Heart left ventricle (tissue), 13 donors: ENCODE measurements around the gene PARD6G.

Experiments used
- CTCF ChIP-seq, 12 donors: fragments of 200-600 bp; sonication (generic) in 4 of 12; IDR thresholded peaks; one replicate each; pipeline versions ENCODE4 v1.5.0 to v1.8.0; 2018 to 2022; ENCODE audit warnings: antibody characterized with exemption in 12 of 12, mild to moderate bottlenecking in 5 of 12
- POLR2A ChIP-seq, 2 donors: fragments of 450-650 bp; IDR thresholded peaks; one replicate each; pipeline ENCODE4 v1.6.1; 2017; ENCODE audit warnings: antibody characterized with exemption in 2 of 2, mild to moderate bottlenecking in 2 of 2, moderate library complexity in 2 of 2
- donor health status: ischemic (EF 13 %, LVEDD 7.1; RV severe dilation, severe dysfunction).
- donor health status: DM: no; HTN: yes; CAD: no.
- donor health status: DM: no; HTN: no; CAD: no.
- donor health status: ischemic (EF 25% LVEDD 6.9; RV normal size, moderate dysfunction).
- donor health status: ischemic (EF 25% LVEDD 5.7; RV mildly dilated, moderate dysfunction).
- donor health status: ischemic (EF 35%, LVEDD 5.7; RV mildly dilated, moderate dysfunction).
- donor health status: nonischemic (EF 11% LVEDD 7.7; RV severe dilation, severe dysfunction).
- donor health status: DM: yes; HTN: yes; CAD: no.
- donor health status: PGD.
- donor health status: ischemic (EF 29% LVEDD 5.4; RV normal size, mild dysfunction).
- donor health status: nonischemic (EF 23%, LVEDD 6.1; RV moderate dilation, normal function).

DNA sequence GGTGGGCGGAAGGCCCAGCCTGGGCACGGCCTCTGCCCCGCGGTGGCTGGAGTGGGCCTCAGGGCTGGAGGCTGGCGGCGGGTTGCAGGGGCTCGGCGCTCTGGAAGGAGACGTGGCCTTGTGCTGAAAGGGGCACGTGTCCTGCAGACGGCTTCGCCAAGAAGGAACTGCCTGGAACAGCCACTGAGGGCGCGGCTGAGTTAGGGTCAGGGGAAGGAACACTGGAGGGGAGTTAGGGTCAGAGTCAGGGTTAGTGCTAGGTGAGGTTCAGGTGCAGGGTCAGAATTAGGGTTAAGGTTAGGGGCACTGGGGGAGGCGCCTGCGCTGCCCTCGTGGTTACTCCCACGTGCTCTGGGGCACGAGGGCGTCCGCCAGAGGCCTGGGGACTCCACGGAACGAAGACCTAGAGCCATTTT is 139.2 kb downstream of the PARD6G start:
- no peak for TF ChIP-seq CTCF (IDR thresholded peaks at IDR 0.05)
- no peak for TF ChIP-seq POLR2A (IDR thresholded peaks at IDR 0.05)
